IPS DF 4.7 (cell line): ENCODE results near the gene NTM.

Experiments used
- DNase-seq: peaks from one replicate; pipeline ENCODE4 v3.0.0-alpha.2; 2013; ENCODE audit warnings: low spot score; ENCODE audit errors: extremely low read depth

NTM gene

GRCh38 chr11:131546218-131546895, 175.9 kb downstream of the NTM start:
- no peak for DNase-seq

- no peak for DNase-seq
Measured at GRCh38 chr11:131549099-131549498, 178.7 kb downstream of the NTM start.

DNA sequence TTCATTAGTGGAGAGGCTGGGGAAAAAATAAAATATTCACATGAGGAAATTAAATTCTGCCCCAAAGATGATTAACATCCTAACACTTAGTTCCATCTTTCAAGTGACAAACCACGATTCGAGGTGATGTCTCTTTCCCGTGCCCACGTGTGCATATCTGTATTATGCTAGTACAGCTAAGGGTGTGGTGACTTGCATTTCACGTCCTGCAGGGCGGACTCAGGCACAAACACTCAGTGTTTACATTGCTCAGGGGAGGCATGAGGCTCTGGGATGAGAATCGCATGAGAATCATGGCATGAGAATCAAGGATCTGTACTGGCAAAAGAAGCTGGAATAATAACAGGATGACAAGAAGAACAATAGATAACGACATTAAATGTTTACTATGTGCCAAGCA, 179.4 kb downstream of the NTM start:
- no peak for DNase-seq

DNA sequence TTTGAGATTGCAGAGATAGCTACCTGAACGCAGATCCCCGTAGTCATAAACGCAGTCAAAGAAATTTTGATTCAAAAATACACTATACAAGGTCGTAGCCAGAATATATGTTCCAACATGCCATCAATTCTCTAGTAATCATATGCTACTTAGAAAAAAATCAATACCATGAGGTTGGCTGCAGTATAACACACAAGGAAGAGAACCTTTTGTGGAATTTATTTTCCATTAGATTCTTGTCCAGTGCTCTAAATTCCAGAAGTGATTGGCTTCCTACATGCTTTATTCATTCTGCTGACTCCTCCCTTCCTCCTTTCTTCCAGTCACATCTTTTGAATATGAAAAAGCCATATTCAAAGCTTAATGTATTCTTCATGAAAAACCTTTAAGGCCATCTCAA, 189.9 kb downstream of the NTM start:
- no peak for DNase-seq

DNA sequence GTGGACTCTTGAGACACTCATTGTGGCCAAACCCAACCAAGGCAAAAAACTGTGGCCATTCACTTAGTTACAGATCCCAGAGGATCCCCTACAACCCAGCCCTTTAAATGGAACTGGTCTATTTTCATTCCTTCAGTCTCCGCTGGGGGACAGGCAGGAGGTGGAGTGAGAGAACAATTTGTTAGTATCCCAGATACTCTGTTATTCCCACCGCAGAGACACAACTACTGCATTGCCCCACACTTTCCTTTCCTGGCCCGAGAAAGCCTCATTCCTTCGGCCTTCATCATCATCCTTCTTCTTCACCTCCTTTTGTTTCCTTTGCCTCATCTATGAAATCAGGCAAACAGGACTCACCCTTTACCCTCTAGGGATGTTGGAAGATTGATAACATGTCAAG, 191.1 kb downstream of the NTM start:
- no peak for DNase-seq

DNA sequence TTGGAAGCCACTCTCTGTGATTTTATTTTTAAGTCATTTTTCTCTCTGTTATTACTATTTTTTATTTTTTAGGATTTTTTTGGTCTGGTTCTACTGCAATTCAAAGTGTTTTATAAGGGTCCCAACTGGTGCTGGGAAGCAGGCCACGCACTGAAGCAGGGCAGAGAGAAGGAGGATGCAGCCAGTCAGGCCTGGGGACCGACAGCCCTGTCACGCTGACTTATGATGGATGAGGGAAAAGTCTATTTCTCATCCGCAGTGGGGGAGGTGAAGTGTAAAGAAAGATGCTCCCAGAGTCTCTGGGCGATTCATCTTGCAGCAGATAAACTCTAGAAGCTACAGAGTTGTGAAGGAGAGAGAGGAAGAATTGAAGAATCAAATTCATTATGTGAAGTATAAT, 191.6 kb downstream of the NTM start:
- DNase-seq: no peak

DNA sequence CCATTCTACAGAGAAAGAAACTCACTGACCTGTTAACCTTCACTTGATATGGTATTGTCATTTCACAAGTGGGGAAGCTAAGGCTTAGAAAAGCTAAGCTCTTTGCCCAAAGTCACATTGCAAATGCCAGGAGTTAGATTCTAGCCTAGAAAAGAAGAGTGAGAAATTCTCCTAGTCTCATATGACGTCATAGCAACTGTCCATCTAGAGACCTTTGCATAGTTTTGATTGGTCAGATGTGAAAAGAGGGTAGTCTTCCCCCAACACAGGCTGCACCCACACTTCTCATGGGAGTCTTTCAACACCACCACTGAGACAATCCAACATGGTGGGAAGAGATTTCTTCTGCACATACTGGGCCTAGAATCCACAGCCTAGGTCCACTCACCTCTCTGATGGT, 197.9 kb downstream of the NTM start:
- no peak for DNase-seq

DNA sequence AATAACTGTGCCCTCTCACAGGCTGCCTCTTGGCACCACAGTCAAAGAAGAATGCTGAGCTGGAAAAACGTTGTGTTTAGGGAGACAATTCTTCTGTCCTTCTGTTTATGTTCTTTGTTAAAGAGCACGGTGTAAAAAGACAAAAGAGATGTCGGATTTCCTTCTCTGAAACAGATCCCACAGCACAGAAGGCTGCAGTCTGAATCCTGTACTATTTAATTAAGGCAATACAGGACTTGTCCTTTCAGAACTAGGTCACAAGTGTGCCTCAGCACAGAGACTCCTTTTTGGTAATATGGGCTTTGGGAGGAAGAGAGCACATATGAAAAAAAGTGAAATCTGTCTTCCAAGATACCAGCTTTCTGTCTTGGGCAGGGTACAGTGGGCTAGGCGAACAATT, 201.2 kb downstream of the NTM start:
- no peak for DNase-seq

DNA sequence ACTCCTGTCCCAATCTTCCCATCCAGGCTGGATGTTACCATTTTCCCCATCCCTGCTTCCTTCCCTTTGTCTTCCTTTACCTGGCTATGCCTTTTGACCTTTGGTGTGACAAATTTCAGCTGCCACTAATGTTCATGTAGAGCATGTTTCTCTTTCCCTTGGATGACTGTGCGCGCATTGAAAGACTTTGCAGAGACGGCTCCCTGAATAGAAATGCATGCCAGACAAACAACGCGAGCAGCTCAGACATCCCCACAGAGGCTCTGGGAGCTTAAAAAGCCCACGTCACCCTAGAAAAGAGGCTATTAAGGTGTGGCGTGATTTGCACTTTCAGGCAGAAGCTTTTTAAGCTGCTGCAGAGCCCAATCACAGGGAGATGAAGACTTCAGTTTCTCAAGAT, 202.0 kb downstream of the NTM start:
- no peak for DNase-seq

- DNase-seq: no peak
Measured at GRCh38 chr11:131579932-131580387, 209.5 kb downstream of the NTM start.

GRCh38 chr11:131580476-131580875, 210.1 kb downstream of the NTM start:
- DNase-seq: no peak

GRCh38 chr11:131581046-131581445, 210.6 kb downstream of the NTM start:
- no peak for DNase-seq

DNA sequence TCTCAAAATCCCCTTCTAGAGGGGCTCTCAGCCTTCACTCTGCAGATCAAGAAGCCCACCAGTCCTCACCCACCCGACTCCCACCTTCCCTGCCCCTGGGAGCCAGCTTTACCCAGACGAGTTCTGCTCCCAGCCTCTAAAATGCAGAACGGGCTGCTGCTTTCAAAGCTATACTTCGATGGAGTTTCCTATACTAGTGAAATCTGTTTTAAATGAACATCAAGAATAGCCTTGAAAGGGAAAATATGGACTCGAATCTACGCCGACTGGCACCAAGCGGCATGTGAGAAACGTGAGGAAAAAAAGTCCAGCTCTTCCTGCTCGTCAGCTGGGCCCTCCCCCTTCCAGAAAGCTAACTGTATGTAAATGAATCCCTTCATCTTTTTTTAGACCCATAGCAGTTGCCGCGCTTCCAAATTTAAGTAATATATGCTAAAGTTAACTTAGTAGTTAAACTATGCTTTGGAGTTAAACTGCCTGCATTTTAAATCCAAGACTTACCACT, 211.7 kb downstream of the NTM start:
- no peak for DNase-seq

DNA sequence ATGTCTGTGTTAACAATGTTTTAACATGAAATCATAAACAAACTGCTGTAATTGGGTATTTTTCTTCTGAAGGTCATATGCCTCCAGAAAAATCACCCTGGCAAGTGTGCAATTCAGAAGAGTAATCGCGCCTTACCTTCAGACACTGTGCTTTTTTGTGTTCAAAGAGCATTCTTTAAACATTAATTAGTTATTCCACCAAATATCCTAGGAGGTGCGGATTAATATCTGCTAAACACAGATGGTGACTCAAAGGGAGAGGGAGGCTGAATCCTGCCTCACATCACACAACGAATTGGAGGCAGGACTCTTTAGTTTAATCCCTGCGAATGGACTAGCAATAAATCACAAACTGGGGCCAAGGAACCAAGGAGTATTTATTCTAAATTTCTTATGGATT, 213.0 kb downstream of the NTM start:
- no peak for DNase-seq

DNA sequence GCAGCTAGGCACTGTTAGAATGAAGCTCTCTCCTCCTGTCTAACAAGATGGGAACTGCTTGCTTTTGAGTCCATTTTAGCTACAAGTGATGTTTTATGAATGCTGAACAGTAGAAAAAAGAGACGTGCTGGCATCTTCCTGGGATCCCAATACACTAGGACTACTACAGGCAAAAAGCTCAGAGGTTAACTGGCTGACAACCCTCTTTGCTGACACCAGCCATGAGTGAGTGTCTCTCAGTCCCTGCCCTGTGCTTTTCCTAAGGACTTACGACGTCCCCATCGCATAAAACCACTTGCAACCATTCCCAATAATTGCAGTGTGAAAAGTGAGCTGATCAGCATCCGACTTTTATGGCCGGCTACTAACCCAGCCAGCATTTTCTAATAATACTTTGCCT, 213.5 kb downstream of the NTM start:
- no peak for DNase-seq

DNA sequence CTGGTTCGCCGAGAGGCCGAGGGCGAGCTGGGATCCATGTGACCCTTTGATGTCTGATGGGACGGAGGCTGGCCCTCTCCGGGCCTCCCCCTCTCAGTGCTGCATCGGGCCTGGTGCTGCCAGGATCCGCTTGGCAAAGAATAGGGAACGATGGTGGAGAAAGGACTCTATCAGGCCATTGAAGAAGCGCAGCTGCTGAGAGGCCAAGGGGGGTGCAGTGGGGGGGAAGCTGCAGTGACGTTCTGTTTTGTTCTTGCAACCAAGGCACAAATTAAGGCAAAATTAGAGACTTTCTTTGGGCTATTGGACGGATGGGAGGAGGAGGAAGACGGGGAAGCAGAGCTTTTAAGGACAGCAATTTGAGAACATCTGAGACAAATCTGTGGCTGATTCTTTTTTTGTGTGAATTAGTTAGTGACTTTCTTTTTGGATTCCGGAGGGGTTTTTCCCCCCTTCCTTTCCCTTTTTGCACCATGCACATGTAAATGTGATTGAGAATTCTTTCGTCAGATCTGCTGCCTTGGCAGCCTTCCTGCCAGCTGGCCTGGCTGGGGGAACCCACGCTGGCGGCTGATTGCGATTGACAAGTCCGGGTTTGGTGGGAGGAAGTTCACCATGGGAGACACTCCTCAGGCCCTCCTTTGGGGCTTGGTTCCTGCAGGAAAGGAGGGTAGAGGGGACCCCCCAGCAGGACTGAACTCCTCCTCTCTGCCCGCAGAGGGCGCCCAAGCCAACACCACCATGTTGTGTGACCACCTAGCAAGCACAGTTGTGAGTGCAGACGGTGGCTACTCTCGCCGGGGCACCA, 214.6 kb downstream of the NTM start:
- no peak for DNase-seq

GRCh38 chr11:131588057-131588456, 217.6 kb downstream of the NTM start:
- no peak for DNase-seq

DNA sequence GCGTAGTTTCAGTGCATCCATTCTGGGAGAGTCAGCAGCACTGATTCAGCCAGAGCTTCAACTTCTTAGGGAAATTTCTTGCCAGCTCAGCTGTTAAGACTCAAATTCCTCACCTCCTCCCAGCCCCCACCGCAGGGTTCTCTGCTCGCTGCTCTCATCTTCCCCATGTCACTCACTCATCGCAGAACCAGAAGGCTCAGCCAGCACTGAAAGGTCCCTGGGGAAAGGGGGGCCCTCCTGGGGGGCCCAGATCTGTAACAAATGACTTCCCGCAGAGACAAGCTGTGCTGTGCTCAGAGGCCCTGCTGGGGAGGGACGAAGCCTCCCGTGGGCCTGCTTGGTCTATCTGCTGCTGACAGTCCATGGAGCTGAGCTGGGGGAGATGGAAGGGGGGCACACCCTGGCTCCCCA, 220.6 kb downstream of the NTM start:
- no peak for DNase-seq

GRCh38 chr11:131592152-131592551, 221.7 kb downstream of the NTM start:
- DNase-seq: no peak

DNA sequence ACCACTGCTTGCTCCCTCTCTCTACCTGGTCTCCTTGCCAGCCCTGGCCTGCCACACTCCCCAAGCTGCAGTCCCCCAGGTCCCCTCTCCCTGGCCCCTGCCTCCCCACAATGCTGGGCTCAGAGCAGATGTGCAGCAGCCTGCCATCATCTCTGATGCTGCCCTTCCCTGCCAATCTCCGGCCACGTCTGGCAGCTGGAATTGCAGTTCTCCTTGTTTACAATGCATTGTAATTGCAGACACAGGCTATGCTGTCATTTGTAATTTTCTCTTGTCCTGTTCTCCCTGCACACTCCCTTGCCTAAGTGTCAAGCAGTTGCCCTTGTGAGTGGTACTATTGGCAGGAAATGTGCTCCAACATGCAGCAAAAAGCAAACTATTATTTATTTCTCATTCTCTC, 222.3 kb downstream of the NTM start:
- DNase-seq: no peak

- DNase-seq: no peak
Measured at GRCh38 chr11:131593301-131593700, 222.9 kb downstream of the NTM start.

- DNase-seq: no peak
Measured at GRCh38 chr11:131595797-131596196, 225.4 kb downstream of the NTM start.

DNA sequence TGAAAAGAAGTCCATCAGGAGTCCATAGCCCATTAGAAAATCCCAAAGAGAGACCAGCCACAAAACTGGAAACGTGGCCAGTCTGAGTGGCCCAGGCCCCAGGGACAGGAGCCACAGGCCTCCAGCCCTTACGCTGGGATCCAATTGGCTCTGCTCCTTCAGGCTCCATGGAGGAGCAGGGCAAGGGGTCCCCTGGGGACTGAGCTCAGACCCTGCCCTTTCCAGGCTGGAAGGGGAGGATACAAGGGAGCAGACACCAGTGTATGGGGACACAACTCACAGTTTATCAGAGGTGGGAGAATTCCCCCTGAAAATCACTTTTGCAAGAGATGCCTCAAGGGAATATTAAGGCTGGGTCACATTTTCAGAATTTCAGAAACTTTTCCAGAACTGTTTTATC, 227.5 kb downstream of the NTM start:
- DNase-seq: no peak
